ENCODE results near the gene SAPCD1. TPM values are rescaled to one million over a fixed set of nuclear protein-coding genes. Genes with fewer than 3 reads are reported as not detected.
A peak's percentile ranks its signal among the peaks of the same experiment; 100 is the strongest.

The SAPCD1 gene
- total RNA-seq, 1 experiment from 2014 or later: 13.7 TPM

DNA sequence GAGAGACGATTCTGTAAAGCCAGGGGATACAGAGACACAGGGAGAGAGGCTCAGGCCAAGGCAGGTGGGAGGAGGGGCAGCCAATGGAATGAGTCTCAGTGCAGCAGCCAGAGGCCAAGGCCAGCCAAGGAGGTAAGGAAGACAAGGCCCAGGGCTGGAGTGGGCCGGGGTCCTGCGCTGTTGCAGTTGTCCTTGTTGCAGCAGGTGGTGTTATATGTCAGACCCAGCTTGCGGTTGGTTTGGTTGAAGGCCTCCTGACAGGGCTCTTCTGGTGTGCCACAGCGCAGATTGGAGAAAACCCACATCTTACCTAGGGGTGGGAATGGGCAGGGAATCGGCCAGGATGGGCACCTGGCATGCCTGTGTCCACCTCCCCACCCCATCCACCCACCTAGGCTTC, 43.5 kb upstream of the SAPCD1 start:
- Mint-ChIP-seq H3K4me3 (0 out of 2 replicates have a peak overlapping the region, but pooled peaks have one; percentile 13), H3K36me3 (no peaks in the 10 kb centered on the region), H3K4me1 (peaks cover 27% of the 10 kb centered on the region), H3K27me3 (ENCODE audit: low read depth) (peaks cover 4% of the 10 kb centered on the region; the same call in 1 of the 2 replicates), H3K9me3 (no peaks in the 10 kb centered on the region), H3K27ac (no peak overlapping the region)
- DNase-seq (ENCODE audit: low spot score) (no peak), ATAC-seq (no peak)
- ChIA-PET POLR2A (interaction anchor here (0.5 kb wide), 1 partner anchor 18 kb away, joined by 3 read pairs; no protein-coding TSS in a partner anchor), CTCF (interaction anchor here (0.8 to 1.9 kb wide), 3 partner anchors 11 to 51 kb away, joined by 3 to 4 read pairs (median 4); no protein-coding TSS in a partner anchor)
- TF ChIP-seq, protein P1, sequence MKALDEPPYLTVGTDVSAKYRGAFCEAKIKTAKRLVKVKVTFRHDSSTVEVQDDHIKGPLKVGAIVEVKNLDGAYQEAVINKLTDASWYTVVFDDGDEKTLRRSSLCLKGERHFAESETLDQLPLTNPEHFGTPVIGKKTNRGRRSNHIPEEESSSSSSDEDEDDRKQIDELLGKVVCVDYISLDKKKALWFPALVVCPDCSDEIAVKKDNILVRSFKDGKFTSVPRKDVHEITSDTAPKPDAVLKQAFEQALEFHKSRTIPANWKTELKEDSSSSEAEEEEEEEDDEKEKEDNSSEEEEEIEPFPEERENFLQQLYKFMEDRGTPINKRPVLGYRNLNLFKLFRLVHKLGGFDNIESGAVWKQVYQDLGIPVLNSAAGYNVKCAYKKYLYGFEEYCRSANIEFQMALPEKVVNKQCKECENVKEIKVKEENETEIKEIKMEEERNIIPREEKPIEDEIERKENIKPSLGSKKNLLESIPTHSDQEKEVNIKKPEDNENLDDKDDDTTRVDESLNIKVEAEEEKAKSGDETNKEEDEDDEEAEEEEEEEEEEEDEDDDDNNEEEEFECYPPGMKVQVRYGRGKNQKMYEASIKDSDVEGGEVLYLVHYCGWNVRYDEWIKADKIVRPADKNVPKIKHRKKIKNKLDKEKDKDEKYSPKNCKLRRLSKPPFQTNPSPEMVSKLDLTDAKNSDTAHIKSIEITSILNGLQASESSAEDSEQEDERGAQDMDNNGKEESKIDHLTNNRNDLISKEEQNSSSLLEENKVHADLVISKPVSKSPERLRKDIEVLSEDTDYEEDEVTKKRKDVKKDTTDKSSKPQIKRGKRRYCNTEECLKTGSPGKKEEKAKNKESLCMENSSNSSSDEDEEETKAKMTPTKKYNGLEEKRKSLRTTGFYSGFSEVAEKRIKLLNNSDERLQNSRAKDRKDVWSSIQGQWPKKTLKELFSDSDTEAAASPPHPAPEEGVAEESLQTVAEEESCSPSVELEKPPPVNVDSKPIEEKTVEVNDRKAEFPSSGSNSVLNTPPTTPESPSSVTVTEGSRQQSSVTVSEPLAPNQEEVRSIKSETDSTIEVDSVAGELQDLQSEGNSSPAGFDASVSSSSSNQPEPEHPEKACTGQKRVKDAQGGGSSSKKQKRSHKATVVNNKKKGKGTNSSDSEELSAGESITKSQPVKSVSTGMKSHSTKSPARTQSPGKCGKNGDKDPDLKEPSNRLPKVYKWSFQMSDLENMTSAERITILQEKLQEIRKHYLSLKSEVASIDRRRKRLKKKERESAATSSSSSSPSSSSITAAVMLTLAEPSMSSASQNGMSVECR (CRISPR knock-in tag; IDR thresholded peaks at IDR 0.05; ENCODE audit: borderline replicate concordance): no peak
- TF ChIP-seq, protein P2, sequence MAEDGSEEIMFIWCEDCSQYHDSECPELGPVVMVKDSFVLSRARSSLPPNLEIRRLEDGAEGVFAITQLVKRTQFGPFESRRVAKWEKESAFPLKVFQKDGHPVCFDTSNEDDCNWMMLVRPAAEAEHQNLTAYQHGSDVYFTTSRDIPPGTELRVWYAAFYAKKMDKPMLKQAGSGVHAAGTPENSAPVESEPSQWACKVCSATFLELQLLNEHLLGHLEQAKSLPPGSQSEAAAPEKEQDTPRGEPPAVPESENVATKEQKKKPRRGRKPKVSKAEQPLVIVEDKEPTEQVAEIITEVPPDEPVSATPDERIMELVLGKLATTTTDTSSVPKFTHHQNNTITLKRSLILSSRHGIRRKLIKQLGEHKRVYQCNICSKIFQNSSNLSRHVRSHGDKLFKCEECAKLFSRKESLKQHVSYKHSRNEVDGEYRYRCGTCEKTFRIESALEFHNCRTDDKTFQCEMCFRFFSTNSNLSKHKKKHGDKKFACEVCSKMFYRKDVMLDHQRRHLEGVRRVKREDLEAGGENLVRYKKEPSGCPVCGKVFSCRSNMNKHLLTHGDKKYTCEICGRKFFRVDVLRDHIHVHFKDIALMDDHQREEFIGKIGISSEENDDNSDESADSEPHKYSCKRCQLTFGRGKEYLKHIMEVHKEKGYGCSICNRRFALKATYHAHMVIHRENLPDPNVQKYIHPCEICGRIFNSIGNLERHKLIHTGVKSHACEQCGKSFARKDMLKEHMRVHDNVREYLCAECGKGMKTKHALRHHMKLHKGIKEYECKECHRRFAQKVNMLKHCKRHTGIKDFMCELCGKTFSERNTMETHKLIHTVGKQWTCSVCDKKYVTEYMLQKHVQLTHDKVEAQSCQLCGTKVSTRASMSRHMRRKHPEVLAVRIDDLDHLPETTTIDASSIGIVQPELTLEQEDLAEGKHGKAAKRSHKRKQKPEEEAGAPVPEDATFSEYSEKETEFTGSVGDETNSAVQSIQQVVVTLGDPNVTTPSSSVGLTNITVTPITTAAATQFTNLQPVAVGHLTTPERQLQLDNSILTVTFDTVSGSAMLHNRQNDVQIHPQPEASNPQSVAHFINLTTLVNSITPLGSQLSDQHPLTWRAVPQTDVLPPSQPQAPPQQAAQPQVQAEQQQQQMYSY (CRISPR knock-in tag; IDR thresholded peaks at IDR 0.05): peak; percentile 49; the same call in 1 of the 2 replicates

DNA sequence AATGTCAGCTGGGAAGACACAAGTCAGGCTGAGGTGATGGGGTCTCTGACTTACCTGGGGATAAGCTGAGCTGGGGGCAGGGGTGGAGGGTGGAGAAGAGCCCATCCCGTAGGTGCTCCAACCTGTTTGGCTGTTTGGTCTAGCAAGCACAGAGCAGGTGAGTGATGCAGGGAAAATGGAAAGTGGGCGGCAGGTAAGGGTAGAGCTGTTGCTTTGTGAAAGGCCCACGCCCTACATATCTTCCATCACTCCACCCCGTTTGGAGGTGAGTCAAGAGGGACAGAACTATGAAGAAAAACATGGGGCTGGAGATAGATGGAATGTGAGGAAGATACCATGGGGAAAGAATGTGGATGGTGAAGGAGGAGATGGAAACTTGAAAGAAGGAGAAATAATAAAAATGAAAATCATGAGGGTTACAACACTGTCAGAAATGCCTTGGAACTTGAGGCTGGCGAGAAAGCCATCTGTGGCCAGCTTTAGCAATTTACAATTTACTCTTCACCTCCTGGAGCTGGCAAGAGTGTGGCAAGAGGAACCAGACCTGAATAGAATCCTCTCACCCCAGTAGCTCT, 42.2 kb upstream of the SAPCD1 start:
- DNase-seq (ENCODE audit: low spot score) (no peak), ATAC-seq (no peak)
- Mint-ChIP-seq H3K36me3 (no peaks in the 10 kb centered on the region), H3K4me1 (peaks cover 19% of the 10 kb centered on the region), H3K4me3 (no peak overlapping the region), H3K27ac (no peak overlapping the region), H3K27me3 (ENCODE audit: low read depth) (peaks cover 4% of the 10 kb centered on the region; the same call in 1 of the 2 replicates), H3K9me3 (no peaks in the 10 kb centered on the region)
- ChIA-PET POLR2A (no interaction called here), CTCF (interaction anchor here (1.9 kb wide), 1 partner anchor 9 kb away, joined by 4 read pairs; no protein-coding TSS in a partner anchor)
- TF ChIP-seq, protein P3, sequence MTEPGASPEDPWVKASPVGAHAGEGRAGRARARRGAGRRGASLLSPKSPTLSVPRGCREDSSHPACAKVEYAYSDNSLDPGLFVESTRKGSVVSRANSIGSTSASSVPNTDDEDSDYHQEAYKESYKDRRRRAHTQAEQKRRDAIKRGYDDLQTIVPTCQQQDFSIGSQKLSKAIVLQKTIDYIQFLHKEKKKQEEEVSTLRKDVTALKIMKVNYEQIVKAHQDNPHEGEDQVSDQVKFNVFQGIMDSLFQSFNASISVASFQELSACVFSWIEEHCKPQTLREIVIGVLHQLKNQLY (CRISPR knock-in tag; IDR thresholded peaks at IDR 0.05): no peak
- no peak for TF ChIP-seq NR2C2 (CRISPR knock-in tag; IDR thresholded peaks at IDR 0.05)

DNA sequence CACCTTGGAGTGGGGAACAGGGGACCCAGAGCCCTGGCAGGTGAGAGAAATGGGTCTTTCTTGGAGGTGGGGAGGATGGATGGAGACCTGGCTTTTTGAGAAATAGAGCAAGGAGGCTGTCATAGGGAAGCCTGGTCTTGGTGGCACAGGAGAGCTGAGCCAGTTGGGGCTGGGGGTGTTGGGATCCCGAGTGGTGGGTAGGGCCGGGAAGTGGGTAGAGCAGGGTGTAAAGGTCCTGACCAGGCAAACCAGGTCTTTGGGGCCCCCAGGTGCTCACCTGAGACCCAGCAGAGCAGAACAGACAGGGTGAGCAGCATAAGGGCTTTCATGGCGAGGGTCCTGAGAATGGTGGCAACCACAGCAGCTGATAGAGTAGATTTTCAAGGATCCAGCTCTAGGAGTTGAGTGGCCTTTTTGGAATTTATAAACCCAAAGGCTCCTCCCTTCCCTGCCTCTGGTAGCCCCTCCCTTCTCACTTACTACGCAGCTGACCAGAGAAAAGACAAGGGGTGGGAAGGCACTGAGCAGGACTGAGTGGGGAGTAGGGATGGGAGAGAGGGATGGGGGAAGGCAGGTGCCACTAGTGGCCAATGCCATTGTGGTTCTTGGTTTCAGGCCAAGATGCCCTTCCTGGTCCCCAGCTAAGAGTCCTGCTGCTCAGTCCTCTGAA, 41.0 kb upstream of the SAPCD1 start, which contains the start of gene LY6G6C:
TSS of gene LY6G6C (minus strand) at position 396 of the 670 bp plus-strand sequence. CDS start at position 329, 67 bp downstream.
- peaks cover 19% of the 10 kb centered on the region for H3K4me1 Mint-ChIP-seq
- no peak within 1 kb of the TSS; the same call in 1 of the 2 replicates for H3K27ac Mint-ChIP-seq
- POLR2A ChIA-PET: no interaction called here
- peaks cover 2% of the 10 kb centered on the region for H3K36me3 Mint-ChIP-seq
- DNase-seq (ENCODE audit: low spot score) (no peak), ATAC-seq (no peak)
- no peak within 1 kb of the TSS for H3K4me3 Mint-ChIP-seq
- CTCF ChIA-PET: interaction anchor here (0.8 kb wide), 1 partner anchor 22 kb away, joined by 3 read pairs; no protein-coding TSS in a partner anchor
- TF ChIP-seq RORB (CRISPR knock-in tag; IDR thresholded peaks at IDR 0.05): no peak
- no peak for TF ChIP-seq ZNF671 (CRISPR knock-in tag; IDR thresholded peaks at IDR 0.05)
- no peak for TF ChIP-seq ZNF219 (CRISPR knock-in tag; IDR thresholded peaks at IDR 0.05; ENCODE audit: borderline replicate concordance)
- TF ChIP-seq, protein P4, sequence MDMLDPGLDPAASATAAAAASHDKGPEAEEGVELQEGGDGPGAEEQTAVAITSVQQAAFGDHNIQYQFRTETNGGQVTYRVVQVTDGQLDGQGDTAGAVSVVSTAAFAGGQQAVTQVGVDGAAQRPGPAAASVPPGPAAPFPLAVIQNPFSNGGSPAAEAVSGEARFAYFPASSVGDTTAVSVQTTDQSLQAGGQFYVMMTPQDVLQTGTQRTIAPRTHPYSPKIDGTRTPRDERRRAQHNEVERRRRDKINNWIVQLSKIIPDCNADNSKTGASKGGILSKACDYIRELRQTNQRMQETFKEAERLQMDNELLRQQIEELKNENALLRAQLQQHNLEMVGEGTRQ (CRISPR knock-in tag; IDR thresholded peaks at IDR 0.05): no peak
- H3K9me3 Mint-ChIP-seq: no peaks in the 10 kb centered on the region
- H3K27me3 Mint-ChIP-seq (ENCODE audit: low read depth): peaks cover 4% of the 10 kb centered on the region; the same call in 1 of the 2 replicates
